GM13977 (cell line): Measurements from ENCODE around the gene GIMAP8.

Experiments used
- DNase-seq: peaks from one replicate; pipeline ENCODE4 v3.0.0; 2012; ENCODE audit warnings: low spot score
- in situ Hi-C: fragments of 300-500 bp; cut with MboI; formaldehyde crosslinking; loops from one replicate; pipeline ENCODE4 v1.12.0; 2022; ENCODE audit warnings: low sequenced_read_pairs, low pct_unique_long_range_greater_than_20kb, mixed read lengths, inconsistent platforms; ENCODE audit not compliant: unreplicated experiment
- TF ChIP-seq, protein P1 (sequence below): IDR thresholded peaks from 2 replicates; pipeline ENCODE4 v1.5.1; 2012; ENCODE audit warnings: mild to moderate bottlenecking, control low read depth; ENCODE audit not compliant: insufficient read depth; ENCODE audit errors: extremely low read depth, missing control alignments

GIMAP8 gene

DNA sequence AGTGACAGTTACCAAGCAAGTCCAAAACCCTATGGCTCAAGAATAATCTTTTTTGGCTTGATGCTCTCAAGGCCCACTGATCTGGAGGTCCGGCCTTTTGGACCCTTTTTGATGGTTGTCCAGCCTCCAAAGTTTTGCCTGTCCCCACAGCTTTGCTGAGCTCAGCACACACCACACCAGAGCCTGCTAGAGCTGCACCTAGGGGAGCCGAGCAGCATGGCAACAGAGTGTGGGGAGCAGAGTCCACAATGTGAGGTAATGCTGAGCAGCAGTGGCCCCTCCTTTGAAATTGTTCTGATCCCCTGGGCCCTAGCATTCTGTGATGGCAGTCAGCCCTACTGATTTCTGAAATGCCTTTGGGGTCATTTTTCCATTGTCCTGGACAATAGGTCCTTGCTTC, 73.6 kb downstream of the GIMAP8 start:
- TF ChIP-seq, protein P1, sequence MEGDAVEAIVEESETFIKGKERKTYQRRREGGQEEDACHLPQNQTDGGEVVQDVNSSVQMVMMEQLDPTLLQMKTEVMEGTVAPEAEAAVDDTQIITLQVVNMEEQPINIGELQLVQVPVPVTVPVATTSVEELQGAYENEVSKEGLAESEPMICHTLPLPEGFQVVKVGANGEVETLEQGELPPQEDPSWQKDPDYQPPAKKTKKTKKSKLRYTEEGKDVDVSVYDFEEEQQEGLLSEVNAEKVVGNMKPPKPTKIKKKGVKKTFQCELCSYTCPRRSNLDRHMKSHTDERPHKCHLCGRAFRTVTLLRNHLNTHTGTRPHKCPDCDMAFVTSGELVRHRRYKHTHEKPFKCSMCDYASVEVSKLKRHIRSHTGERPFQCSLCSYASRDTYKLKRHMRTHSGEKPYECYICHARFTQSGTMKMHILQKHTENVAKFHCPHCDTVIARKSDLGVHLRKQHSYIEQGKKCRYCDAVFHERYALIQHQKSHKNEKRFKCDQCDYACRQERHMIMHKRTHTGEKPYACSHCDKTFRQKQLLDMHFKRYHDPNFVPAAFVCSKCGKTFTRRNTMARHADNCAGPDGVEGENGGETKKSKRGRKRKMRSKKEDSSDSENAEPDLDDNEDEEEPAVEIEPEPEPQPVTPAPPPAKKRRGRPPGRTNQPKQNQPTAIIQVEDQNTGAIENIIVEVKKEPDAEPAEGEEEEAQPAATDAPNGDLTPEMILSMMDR: no peak
- DNase-seq: no peak
- in situ Hi-C loops: no loop called here
